A673 (cell line): Measurements from ENCODE around the gene ADAMTS15. TPM values are rescaled to one million over a fixed set of nuclear protein-coding genes. Genes with fewer than 3 reads are reported as not detected.

Experiments
- BruUV-seq: library from RNA; stranded (reverse); fragments of 400-500 nt; replicated peaks from 2 replicates; lab custom pipeline; 2021; lab: Mats Ljungman, UMichigan
- CTCF ChIA-PET: fragments of 300-600 bp; sonication (Branson Sonifier 250); formaldehyde crosslinking; loops from one replicate; lab custom pipeline; 2022; ENCODE audit warnings: antibody characterized with exemption; lab: Charles Lee
- POLR2A ChIA-PET: fragments of 300-600 bp; sonication (Branson Sonifier 250); formaldehyde crosslinking; loops from one replicate; lab custom pipeline; 2022; ENCODE audit warnings: antibody characterized with exemption; ENCODE audit not compliant: low non-redundant PET; lab: Charles Lee
- DNase-seq: peaks from one replicate; pipeline ENCODE4 v3.0.0-alpha.2; 2015; ENCODE audit warnings: low spot score
- H3K27ac ChIP-seq: fragments of 200-600 bp; sonication (generic); 2 replicates; pipeline ENCODE4 v1.5.1; 2016; ENCODE audit warnings: mixed run types, low read depth, mild to moderate bottlenecking, mixed read lengths, antibody characterized with exemption, low read length; ENCODE audit not compliant: poor library complexity, severe bottlenecking
- H3K27me3 ChIP-seq: fragments of 200-600 bp; sonication (generic); replicated peaks from 2 replicates; pipeline ENCODE4 v1.6.1; 2017; ENCODE audit warnings: mixed run types, low read depth, mild to moderate bottlenecking, mixed read lengths, antibody characterized with exemption, low read length; ENCODE audit not compliant: insufficient read depth, poor library complexity
- H3K36me3 ChIP-seq: fragments of 200-600 bp; sonication (generic); 2 replicates; pipeline ENCODE4 v1.6.1; 2016; ENCODE audit warnings: mixed run types, mild to moderate bottlenecking, mixed read lengths, antibody characterized with exemption, low read length; ENCODE audit not compliant: insufficient read depth, poor library complexity, severe bottlenecking
- H3K4me1 ChIP-seq: fragments of 200-600 bp; sonication (generic); 2 replicates; pipeline ENCODE4 v1.6.1; 2017; ENCODE audit warnings: mixed run types, mild to moderate bottlenecking, mixed read lengths, antibody characterized with exemption, low read length; ENCODE audit not compliant: insufficient read depth, poor library complexity, severe bottlenecking
- H3K4me3 ChIP-seq: fragments of 200-600 bp; sonication (generic); 2 replicates; pipeline ENCODE4 v1.5.1; 2016; ENCODE audit warnings: low read depth, mixed run types, mild to moderate bottlenecking, mixed read lengths, low read length; ENCODE audit not compliant: poor library complexity, severe bottlenecking
- H3K9me3 ChIP-seq: fragments of 200-600 bp; sonication (generic); 2 replicates; pipeline ENCODE4 v1.6.1; 2016; ENCODE audit warnings: mixed run types, low read depth, mild to moderate bottlenecking, mixed read lengths, antibody characterized with exemption, low read length; ENCODE audit not compliant: poor library complexity, severe bottlenecking
- CTCF ChIP-seq: fragments of 300-800, 200-600 bp; sonication (generic); conservative IDR thresholded peaks from 2 replicates; pipeline ENCODE4 v1.5.1; 2017; ENCODE audit warnings: low read depth, mild to moderate bottlenecking, antibody characterized with exemption, low read length, moderate library complexity, mixed read lengths
- EZH2 ChIP-seq: fragments of 200-600 bp; sonication (generic); IDR thresholded peaks from 2 replicates; pipeline ENCODE4 v1.6.1; 2017; ENCODE audit warnings: borderline replicate concordance, low read depth, mild to moderate bottlenecking, mixed read lengths, antibody characterized with exemption, low read length; ENCODE audit not compliant: poor library complexity, severe bottlenecking
- intact Hi-C: fragments of 100-400 bp; cut with micrococcal nuclease; formaldehyde crosslinking; loops from one replicate; pipeline ENCODE4 v1.10.0; 2022; ENCODE audit not compliant: unreplicated experiment
- total RNA-seq: library from RNA; stranded (reverse); gene quantifications from 2 replicates; pipeline ENCODE4 v1.2.3, GENCODE V29; 2021

ADAMTS15 gene
- total RNA-seq, 1 experiment from 2014 or later: 0.99 TPM

DNA sequence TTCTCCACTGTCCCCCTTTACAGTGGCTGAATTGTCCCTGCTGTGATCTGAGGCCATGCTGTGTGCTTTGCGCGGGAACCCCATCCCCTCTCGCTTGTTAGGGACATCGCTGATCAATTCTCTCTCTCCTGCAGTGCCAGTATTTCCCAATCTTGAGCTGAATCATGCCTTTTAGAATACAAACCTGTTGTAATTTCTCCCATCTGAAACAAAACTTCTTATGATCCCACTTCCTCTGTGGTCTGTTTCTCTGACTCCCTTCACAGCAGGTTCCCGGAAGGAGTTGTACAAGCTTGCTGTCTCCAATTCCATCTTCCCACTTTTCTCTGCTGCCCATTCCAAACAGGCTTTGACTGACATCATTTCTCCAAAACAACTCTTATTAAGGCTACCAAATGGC lies 16.8 kb downstream of the ADAMTS15 start:
- H3K4me3 ChIP-seq: no peak overlapping the region
- H3K9me3 ChIP-seq: no peaks in the 10 kb centered on the region
- intact Hi-C loops: no loop called here
- DNase-seq: peak; percentile 85
- BruUV-seq: no TSS peak
- no peak overlapping the region for H3K27ac ChIP-seq
- H3K36me3 ChIP-seq: no peaks in the 10 kb centered on the region
- CTCF ChIA-PET: no interaction called here
- H3K4me1 ChIP-seq: no peaks in the 10 kb centered on the region
- no peaks in the 10 kb centered on the region for H3K27me3 ChIP-seq
- POLR2A ChIA-PET: no interaction called here
- TF ChIP-seq EZH2 (no peak), CTCF (no peak)

- intact Hi-C loops: no loop called here
- ChIA-PET POLR2A (no interaction called here), CTCF (no interaction called here)
- no TSS peak for BruUV-seq
- TF ChIP-seq CTCF (no peak), EZH2 (no peak)
- Histone ChIP-seq H3K36me3 (no peaks in the 10 kb centered on the region), H3K9me3 (no peaks in the 10 kb centered on the region), H3K4me1 (no peaks in the 10 kb centered on the region), H3K27me3 (no peaks in the 10 kb centered on the region), H3K27ac (no peak overlapping the region), H3K4me3 (no peak overlapping the region)
- DNase-seq: no peak
These were observed 18.9 kb downstream of the ADAMTS15 start for GRCh38 chr11:130467116-130467900.

DNA sequence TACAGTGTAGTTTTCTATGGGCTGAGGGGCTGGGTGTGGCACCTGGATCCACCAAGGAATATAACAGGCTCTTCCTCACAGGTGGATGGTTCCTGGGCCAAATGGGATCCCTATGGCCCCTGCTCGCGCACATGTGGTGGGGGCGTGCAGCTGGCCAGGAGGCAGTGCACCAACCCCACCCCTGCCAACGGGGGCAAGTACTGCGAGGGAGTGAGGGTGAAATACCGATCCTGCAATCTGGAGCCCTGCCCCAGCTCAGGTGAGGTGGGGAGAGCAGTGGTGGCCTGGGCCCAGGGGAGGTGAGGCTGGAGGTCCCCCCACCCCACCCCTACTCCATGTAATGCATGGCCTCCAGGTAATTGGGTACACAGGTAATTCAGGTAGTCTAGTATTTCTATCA lies 20.7 kb downstream of the ADAMTS15 start:
- POLR2A ChIA-PET: no interaction called here
- intact Hi-C loops: no loop called here
- H3K27me3 ChIP-seq: no peaks in the 10 kb centered on the region
- H3K27ac ChIP-seq: no peak overlapping the region
- no peak overlapping the region for H3K4me3 ChIP-seq
- no peaks in the 10 kb centered on the region for H3K36me3 ChIP-seq
- H3K9me3 ChIP-seq: no peaks in the 10 kb centered on the region
- DNase-seq: no peak
- CTCF ChIA-PET: no interaction called here
- H3K4me1 ChIP-seq: no peaks in the 10 kb centered on the region
- TF ChIP-seq EZH2: no peak
- TF ChIP-seq CTCF: no peak
- BruUV-seq: no TSS peak
